GM18511 (cell line): ENCODE data around the gene OBSCN.

Source experiments
- ATAC-seq: cut with Tn5 transposase; IDR thresholded peaks from one replicate; pipeline ENCODE4 v1.9.1; 2021; ENCODE audit warnings: mild to moderate bottlenecking, moderate library complexity; ENCODE audit not compliant: unreplicated experiment

OBSCN gene

DNA sequence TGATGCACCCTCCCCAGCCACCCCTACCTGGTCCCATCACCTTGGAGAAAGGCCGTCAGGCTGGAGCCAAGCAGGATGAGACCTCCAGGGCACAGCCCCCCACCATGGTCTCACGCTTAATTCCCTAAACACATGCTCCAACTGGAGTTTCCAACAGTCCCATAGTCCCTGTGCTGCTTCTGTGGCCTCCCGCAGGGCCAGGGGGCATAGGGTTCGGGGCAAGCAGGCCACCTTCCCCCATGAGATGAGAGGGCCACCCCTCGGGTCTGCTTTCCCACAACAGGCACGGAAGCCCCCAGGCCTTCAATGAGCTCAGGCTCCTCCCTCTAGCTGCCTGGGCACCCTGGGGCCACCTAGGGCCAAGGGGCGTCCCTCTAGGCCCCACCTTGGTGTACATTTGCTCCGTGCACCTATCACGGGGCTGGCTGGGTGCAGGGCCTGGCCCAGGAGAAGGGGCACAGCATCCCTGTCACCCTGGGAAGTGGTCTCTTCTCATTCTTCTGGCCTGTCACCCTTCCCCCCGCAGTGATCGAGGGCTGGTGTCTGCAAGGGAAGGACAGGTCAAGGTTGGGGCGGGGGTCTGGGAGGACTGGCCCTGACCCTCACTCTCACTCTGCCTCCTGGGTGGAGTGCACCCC is 156.3 kb downstream of the OBSCN start:
- ATAC-seq: no peak

DNA sequence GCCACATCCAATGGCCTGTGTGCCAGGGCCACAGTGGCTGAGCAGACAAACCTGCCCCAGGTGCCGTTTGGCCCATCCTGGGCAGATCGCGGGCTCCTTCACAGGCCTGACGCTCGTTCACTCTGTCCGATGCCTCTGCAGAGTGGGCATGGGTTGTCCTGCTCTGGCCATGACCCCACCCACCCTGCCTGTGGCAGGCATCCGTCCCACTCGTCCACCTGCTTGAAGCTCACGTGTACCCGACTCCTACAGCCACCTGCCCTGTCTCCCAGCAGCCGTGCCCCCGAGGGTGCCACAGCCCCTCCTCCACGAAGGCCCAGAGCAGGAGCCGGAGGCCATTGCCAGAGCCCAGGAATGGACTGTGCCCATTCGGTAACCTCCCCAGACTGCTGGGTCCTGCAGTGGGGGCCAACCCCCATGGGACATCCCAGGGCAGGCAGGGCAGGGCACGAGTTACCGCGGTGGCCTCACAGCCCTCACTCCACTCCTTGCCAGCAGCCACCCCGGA is 156.9 kb downstream of the OBSCN start:
- ATAC-seq: no peak

DNA sequence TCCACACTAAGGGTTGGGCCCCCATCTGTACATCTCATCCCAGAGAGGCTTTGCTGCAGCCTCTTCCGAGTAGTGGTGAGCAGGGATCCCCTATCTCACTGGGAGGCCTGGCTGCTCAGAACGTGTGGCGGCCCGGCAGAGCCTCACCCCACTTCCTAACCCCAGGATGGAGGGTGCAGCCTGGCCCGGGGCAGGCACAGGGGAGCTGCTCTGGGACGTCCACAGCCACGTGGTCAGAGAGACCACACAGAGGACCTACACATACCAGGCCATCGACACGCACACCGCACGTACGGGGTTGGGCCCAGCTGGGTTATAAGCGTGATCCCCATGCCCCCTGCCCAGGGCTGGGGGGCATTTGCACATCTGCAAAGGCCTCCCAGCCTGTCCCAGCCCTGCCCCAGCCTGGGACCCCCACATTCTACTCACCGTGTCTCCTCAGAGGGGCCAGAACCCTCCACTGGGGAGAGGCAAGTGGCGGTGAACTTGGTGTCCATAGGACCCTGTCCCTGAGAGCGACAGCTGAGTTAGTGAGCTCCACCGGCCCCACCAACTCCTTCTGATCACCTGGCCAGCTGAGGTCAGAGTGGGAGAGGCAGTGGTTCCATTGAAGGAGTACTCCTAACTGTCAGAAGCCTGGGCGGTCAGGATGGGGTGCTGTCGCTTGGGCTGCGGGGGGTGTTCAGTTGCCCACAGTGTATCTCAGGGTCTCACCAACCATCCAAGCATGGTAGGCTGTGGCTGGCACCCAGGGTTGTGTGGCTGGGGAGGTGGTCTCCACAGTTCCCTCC is 157.6 kb downstream of the OBSCN start:
- ATAC-seq: no peak

DNA sequence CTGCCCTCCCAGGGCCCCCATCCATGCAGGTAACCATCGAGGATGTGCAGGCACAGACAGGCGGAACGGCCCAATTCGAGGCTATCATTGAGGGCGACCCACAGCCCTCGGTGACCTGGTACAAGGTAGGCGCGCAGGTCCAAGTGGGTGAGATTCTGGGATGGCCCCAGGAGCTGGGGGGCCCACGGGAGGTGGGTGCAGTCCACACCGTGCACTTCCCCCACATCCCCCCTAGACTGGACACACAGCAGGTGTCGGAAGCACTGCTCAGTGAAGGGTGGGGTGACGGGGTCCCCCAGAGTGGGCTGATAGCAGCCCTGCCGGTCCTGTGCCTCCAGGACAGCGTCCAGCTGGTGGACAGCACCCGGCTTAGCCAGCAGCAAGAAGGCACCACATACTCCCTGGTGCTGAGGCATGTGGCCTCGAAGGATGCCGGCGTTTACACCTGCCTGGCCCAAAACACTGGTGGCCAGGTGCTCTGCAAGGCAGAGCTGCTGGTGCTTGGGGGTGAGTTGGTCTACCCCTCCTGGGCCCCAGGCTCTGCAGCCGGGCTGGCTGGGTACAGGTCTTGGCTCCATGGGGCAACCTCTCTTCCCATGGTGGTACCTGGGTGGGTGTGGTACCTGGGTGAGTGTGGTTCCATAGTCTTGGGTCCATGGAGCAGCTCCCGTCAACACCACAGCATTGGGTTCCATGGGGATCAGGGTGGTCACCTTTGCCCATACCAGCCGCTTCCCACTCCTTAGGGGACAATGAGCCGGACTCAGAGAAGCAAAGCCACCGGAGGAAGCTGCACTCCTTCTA is 158.4 kb downstream of the OBSCN start:
- no peak for ATAC-seq

DNA sequence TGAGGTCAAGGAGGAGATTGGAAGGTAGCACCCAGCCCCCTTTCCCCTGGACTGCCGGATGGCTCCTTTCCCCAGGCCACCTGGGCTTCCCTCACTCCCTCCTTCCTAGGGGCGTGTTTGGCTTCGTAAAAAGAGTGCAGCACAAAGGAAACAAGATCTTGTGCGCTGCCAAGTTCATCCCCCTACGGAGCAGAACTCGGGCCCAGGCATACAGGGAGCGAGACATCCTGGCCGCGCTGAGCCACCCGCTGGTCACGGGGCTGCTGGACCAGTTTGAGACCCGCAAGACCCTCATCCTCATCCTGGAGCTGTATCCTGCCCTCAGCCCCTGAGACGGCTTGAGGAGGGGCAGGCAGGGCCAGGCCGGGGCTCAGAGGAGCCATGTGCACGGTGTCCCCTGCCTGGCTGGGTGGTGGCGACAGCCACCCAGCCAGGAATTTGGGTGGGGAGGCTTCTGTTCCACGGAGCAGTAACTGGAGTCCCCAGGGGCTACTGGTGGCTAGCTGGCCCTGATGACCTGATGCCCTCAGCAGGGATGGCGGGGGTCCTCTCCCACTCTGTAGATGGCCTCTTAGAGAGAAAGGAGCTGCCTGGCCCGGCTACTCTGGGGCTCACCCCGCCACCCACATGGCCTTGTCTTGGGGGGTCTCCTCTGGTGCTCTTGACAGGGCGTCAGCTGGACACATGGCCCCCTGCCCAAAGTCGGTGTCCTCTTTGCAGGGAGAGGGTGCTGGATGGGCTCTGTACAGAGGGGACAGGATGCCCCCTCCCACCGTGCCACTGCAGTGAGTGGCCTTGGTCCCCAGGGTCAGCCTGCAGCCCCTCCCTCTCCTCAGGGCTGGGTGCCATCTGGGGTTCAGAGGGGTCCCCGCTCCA is 159.3 kb downstream of the OBSCN start:
- ATAC-seq: no peak

DNA sequence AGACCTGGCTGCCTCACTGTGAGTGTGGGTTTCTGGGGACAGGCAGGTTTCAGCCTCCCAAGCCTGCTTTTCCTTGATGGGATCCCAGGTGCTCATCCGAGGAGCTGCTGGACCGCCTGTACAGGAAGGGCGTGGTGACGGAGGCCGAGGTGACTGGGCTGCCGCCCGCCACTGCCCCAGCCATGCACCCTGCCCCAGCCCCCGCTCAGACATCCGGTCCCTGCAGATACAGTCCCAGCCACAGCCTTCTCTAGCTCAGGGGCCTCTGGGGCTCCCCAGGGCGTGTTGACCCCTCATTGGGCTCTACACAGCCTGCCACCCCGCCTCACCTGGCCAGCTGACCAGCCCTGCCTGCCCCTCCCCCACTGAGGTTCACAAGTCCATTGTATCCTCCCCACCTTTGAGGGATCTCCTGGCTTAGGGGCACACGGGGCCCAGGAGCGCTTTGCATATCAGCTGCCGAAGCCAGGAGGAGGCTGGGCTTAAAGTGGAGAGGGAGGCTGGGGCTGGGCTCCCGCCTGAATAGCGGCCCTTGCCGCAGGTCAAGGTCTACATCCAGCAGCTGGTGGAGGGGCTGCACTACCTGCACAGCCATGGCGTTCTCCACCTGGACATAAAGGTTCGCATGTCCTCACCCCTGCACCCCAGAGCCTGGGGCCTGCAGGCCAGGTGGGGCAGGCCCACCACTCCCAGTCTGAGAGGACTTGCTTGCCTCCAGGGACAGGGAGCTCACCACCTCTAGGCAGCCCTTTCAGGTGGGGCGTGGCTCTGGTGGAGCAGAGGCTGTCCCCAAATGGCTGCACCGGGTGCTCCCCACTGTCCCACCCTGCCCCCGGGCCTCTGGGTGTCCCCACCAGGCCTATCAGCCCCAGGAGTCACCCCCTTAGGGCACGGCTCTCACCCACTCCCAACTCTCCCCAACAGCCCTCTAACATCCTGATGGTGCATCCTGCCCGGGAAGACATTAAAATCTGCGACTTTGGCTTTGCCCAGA is 160.3 kb downstream of the OBSCN start:
- ATAC-seq: no peak

DNA sequence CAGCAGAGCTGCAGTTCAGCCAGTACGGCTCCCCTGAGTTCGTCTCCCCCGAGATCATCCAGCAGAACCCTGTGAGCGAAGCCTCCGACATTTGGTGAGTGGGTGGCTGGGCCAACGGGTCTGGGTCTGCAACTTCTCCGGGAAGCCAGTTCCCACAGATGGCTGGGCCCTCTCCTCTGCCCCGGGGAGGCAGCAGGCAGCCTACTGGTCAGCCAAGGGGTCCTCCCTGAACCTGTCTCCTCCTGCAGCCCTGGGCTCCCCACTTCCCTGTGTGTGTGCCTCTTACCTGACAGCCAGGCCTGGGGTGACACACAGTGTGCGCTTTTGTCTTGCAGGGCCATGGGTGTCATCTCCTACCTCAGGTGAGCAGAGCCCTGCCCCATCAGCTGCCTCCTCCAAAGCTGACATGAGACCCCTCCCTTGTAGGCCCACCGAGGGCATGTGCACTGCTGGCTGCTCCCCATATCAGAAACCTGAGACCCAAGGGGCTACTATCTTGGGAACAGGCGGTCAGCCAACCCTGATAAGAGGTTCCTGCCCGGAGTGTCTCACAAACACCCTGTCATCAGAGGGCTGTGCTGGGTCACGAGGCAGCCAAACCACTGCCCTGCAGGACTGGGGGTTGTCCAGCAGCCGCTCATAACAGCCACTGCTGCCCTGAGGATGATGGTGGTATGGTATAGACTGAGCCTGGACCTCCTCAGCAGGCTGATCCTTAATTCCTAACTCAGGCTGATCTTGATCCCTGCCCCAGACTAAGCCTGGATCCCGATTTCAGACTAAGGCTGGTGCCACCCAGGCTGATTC is 161.2 kb downstream of the OBSCN start:
- ATAC-seq: no peak

DNA sequence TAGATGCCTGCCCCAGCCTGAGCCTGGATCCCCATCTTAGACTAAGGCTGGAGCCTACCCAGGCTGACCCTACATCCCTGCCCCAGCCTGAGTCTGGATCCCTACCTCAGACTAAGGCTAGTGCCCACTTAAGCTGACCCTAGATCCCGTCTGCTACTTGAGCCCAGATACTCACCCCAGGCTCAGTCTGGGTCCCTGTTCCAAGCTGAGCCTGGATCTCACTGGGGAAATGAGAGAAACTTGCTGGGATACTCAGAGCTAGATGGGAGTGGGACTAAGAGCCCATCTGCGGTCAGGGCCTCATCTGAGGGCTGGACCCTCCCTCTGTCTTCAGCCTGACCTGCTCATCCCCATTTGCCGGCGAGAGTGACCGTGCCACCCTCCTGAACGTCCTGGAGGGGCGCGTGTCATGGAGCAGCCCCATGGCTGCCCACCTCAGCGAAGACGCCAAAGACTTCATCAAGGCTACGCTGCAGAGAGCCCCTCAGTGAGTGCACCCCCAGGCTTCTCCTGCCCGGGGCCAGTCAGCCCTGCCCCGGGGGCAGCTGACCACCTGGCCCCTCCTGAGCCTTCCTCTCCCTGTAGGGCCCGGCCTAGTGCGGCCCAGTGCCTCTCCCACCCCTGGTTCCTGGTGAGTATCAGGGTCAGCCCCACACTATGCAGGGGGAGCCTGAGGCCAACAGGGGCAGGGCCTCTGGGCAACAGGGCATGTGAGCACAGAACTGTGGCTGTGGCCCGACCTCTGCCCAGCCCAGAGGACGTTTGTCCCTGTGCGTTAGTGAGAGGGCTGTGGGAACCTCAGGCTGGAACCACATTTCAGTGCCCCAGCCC is 162.0 kb downstream of the OBSCN start:
- ATAC-seq: no peak

DNA sequence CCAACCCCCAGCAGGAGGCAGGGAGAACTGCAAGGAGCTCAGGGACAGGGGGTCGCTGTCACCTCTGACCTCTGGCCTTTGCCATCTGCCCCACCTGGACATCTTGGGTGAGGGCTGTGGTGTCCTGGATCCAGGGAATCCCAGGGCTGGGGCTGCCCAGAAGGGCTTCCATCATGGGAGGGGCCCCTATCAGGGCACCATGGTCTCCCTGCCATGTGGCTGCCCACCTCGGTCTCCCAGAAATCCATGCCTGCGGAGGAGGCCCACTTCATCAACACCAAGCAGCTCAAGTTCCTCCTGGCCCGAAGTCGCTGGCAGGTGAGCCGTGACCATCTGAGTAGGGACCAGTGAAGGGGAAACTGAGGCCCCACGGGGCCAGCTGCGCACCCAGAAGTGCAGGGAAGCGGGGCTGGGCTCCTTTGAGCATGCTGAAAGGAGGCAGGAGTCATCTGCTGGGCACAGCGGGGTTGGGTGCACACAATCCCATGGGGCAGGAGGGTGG is 162.6 kb downstream of the OBSCN start:
- no peak for ATAC-seq

DNA sequence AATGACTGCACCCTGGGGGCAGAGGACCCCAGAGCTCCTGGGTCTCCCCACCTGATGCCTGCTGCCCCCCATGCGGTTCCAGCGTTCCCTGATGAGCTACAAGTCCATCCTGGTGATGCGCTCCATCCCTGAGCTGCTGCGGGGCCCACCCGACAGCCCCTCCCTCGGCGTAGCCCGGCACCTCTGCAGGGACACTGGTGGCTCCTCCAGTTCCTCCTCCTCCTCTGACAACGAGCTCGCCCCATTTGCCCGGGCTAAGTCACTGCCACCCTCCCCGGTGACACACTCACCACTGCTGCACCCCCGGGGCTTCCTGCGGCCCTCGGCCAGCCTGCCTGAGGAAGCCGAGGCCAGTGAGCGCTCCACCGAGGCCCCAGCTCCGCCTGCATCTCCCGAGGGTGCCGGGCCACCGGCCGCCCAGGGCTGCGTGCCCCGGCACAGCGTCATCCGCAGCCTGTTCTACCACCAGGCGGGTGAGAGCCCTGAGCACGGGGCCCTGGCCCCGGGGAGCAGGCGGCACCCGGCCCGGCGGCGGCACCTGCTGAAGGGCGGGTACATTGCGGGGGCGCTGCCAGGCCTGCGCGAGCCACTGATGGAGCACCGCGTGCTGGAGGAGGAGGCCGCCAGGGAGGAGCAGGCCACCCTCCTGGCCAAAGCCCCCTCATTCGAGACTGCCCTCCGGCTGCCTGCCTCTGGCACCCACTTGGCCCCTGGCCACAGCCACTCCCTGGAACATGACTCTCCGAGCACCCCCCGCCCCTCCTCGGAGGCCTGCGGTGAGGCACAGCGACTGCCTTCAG is 163.3 kb downstream of the OBSCN start:
- ATAC-seq: no peak

DNA sequence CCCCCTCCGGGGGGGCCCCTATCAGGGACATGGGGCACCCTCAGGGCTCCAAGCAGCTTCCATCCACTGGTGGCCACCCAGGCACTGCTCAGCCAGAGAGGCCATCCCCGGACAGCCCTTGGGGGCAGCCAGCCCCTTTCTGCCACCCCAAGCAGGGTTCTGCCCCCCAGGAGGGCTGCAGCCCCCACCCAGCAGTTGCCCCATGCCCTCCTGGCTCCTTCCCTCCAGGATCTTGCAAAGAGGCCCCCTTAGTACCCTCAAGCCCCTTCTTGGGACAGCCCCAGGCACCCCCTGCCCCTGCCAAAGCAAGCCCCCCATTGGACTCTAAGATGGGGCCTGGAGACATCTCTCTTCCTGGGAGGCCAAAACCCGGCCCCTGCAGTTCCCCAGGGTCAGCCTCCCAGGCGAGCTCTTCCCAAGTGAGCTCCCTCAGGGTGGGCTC is 163.9 kb downstream of the OBSCN start:
- ATAC-seq: no peak

DNA sequence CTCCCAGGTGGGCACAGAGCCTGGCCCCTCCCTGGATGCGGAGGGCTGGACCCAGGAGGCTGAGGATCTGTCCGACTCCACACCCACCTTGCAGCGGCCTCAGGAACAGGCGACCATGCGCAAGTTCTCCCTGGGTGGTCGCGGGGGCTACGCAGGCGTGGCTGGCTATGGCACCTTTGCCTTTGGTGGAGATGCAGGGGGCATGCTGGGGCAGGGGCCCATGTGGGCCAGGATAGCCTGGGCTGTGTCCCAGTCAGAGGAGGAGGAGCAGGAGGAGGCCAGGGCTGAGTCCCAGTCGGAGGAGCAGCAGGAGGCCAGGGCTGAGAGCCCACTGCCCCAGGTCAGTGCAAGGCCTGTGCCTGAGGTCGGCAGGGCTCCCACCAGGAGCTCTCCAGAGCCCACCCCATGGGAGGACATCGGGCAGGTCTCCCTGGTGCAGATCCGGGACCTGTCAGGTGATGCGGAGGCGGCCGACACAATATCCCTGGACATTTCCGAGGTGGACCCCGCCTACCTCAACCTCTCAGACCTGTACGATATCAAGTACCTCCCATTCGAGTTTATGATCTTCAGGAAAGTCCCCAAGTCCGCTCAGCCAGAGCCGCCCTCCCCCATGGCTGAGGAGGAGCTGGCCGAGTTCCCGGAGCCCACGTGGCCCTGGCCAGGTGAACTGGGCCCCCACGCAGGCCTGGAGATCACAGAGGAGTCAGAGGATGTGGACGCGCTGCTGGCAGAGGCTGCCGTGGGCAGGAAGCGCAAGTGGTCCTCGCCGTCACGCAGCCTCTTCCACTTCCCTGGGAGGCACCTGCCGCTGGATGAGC is 164.5 kb downstream of the OBSCN start:
- no peak for ATAC-seq

DNA sequence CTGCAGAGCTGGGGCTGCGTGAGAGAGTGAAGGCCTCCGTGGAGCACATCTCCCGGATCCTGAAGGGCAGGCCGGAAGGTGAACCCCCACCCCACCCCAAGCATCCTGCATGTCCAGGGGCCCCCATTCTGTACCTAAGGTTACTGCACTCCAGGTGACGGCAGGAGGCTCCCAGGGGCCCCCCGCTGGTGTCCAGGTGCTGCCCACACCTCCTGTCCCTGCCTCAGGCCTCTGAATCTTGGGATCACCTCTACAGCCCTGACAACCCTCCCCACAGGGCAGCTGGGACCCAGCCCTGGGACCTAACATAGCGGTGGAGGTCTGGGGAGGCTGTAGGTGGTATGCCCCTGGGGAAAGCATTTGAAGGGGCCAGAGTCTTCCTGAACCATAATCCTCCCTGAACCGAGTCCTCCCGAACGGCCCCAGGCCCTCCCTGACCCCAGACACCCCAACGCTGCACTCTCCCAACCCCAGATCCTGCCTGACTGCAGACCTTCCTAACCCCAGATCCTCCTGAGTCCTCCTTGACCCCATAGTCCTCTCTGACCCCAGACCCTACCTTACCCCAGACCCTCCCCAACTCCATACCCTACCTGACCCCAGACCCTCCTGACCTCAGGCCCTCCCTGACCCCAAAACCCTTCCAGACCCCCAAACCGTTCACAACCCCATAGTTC is 165.3 kb downstream of the OBSCN start:
- ATAC-seq: no peak

DNA sequence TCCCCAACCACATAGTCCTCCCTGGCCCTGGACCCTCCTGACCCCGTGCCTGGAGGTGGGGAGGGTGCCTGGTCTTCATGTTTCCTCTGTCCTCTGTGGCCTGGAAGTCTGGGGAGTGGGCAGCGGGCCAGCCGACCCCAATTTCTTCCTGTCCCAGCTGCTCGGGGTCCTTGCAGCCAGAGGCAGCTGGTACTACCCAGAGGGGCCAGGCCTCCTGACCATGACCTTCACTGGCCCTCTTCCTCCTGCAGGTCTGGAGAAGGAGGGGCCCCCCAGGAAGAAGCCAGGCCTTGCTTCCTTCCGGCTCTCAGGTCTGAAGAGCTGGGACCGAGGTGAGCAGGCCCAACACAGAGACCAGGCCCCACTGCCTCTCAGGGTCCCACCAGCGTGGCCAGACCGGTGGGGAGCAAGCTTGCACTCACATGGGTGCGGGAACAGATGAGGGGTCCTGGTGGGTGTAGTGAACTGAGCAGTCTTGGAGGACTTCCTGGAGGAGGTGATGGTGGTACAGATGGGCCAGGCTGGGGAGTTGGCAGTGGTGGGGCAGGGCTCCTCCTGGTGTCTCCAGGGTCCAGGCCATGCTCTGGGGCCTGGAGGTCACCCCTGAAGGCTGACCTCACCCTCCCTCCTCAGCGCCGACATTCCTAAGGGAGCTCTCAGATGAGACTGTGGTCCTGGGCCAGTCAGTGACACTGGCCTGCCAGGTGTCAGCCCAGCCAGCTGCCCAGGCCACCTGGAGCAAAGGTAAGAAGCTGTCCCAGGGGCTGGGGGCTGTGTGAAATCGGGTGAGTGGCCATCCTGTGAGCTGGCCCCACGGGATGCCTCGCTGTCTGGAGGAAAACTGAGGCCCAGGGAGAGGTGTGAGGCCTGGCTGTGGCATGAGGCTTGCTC is 166.1 kb downstream of the OBSCN start:
- ATAC-seq: no peak
